Parathyroid adenoma (tissue), 2 donors: ENCODE results near the gene PILRB.
"Not testable (repeated sequence)": the region's sequence is repeated elsewhere in the genome, so short reads cannot be mapped to it uniquely, and the experiment has no call there.

Source experiments
- H2AFZ ChIP-seq: fragments of 300-600 bp; sonication (generic); one replicate; pipeline ENCODE4 v1.7.0; 2017; ENCODE audit warnings: antibody characterized with exemption, mild to moderate bottlenecking
- H3K27ac ChIP-seq: fragments of 300-600 bp; sonication (generic); one replicate; pipeline ENCODE4 v1.7.0; 2017
- H3K27me3 ChIP-seq: fragments of 300-600 bp; sonication (generic); one replicate; pipeline ENCODE4 v1.7.0; 2017; ENCODE audit warnings: low read length; ENCODE audit not compliant: control insufficient read depth, insufficient read depth
- H3K36me3 ChIP-seq: fragments of 300-600 bp; sonication (generic); one replicate; pipeline ENCODE4 v1.7.0; 2017; ENCODE audit warnings: low read length; ENCODE audit not compliant: control insufficient read depth, insufficient read depth
- H3K4me1 ChIP-seq: fragments of 300-600 bp; sonication (generic); one replicate; pipeline ENCODE4 v1.7.0; 2017; ENCODE audit warnings: control low read depth
- H3K4me2 ChIP-seq: fragments of 300-600 bp; sonication (generic); one replicate; pipeline ENCODE4 v1.7.0; 2017; ENCODE audit warnings: low read length
- H3K4me3 ChIP-seq: fragments of 300-600 bp; sonication (generic); one replicate; pipeline ENCODE4 v1.7.0; 2017; ENCODE audit warnings: low read depth, low read length
- H3K79me2 ChIP-seq: fragments of 300-600 bp; sonication (generic); one replicate; pipeline ENCODE4 v1.7.0; 2017; ENCODE audit warnings: control low read depth
- H3K9ac ChIP-seq: fragments of 300-600 bp; sonication (generic); one replicate; pipeline ENCODE4 v1.7.0; 2017; ENCODE audit warnings: mild to moderate bottlenecking
- H3K9me3 ChIP-seq: fragments of 300-600 bp; sonication (generic); one replicate; pipeline ENCODE4 v1.7.0; 2017; ENCODE audit warnings: low read length; ENCODE audit not compliant: control insufficient read depth
- CTCF ChIP-seq: fragments of 300-600 bp; sonication (generic); IDR thresholded peaks from one replicate; pipeline ENCODE4 v1.7.0; 2017; ENCODE audit warnings: antibody characterized with exemption, mild to moderate bottlenecking
- donor health status: primary hyperparathyroidism.

PILRB gene

GRCh38 chr7:100372694-100373093 lies 14.8 kb downstream of the PILRB start:
- Histone ChIP-seq H3K27ac (peak overlapping the region; percentile 27), H3K4me1 (no peaks in the 10 kb centered on the region), H2AFZ (no peak overlapping the region), H3K79me2 (no peaks in the 10 kb centered on the region), H3K4me2 (no peak overlapping the region), H3K9ac (no peak overlapping the region), H3K4me3 (no peak overlapping the region), H3K36me3 (no peaks in the 10 kb centered on the region), H3K9me3 (no peaks in the 10 kb centered on the region), H3K27me3 (no peaks in the 10 kb centered on the region)
- no peak for TF ChIP-seq CTCF

- Histone ChIP-seq H3K79me2 (no peaks in the 10 kb centered on the region), H3K4me3 (no peak within 1 kb of the TSS)
Measured at GRCh38 chr7:100373261-100373831, 15.4 kb downstream of the PILRB start, which contains the start of gene PILRA. Gene PILRA (plus strand): TSS chr7:100373487. CDS start chr7:100373657, 170 bp downstream.

GRCh38 chr7:100373870-100374598 lies 16.1 kb downstream of the PILRB start:
- not testable (repeated sequence) for H3K9ac ChIP-seq, H2AFZ ChIP-seq, H3K36me3 ChIP-seq, H3K4me3 ChIP-seq, H3K79me2 ChIP-seq, H3K4me2 ChIP-seq, H3K27me3 ChIP-seq, H3K27ac ChIP-seq, H3K9me3 ChIP-seq, H3K4me1 ChIP-seq

More at GRCh38 chr7:100373261-100373831, 15.4 kb downstream of the PILRB start, which contains the start of gene PILRA:
- no peak for TF ChIP-seq CTCF
- Histone ChIP-seq H3K9ac (no peak within 1 kb of the TSS), H3K27ac (peak within 1 kb of the TSS; percentile 27), H3K9me3 (no peaks in the 10 kb centered on the region), H3K36me3 (no peaks in the 10 kb centered on the region), H2AFZ (no peak within 1 kb of the TSS), H3K4me1 (no peaks in the 10 kb centered on the region), H3K27me3 (no peaks in the 10 kb centered on the region), H3K4me2 (no peak within 1 kb of the TSS)

GRCh38 chr7:100374601-100375000 lies 16.7 kb downstream of the PILRB start:
- no peak overlapping the region for H3K27ac ChIP-seq
- no peaks in the 10 kb centered on the region for H3K4me1 ChIP-seq
- H3K36me3 ChIP-seq: no peaks in the 10 kb centered on the region
- H3K27me3 ChIP-seq: no peaks in the 10 kb centered on the region
- H2AFZ ChIP-seq: no peak overlapping the region
- no peak overlapping the region for H3K9ac ChIP-seq
- TF ChIP-seq CTCF: no peak
- H3K9me3 ChIP-seq: no peaks in the 10 kb centered on the region
- H3K4me3 ChIP-seq: no peak overlapping the region
- H3K4me2 ChIP-seq: no peak overlapping the region
- no peaks in the 10 kb centered on the region for H3K79me2 ChIP-seq

- H3K79me2 ChIP-seq: no peaks in the 10 kb centered on the region
- no peak overlapping the region for H3K27ac ChIP-seq
- H3K4me2 ChIP-seq: no peak overlapping the region
- no peaks in the 10 kb centered on the region for H3K27me3 ChIP-seq
- no peak for TF ChIP-seq CTCF
- H3K9me3 ChIP-seq: no peaks in the 10 kb centered on the region
- no peak overlapping the region for H3K9ac ChIP-seq
- H3K4me1 ChIP-seq: no peaks in the 10 kb centered on the region
- no peak overlapping the region for H3K4me3 ChIP-seq
- no peaks in the 10 kb centered on the region for H3K36me3 ChIP-seq
- no peak overlapping the region for H2AFZ ChIP-seq
Measured at GRCh38 chr7:100376066-100376465, 18.1 kb downstream of the PILRB start.
